ENCODE measurements around the gene MRI1.
"Not testable (repeated sequence)": the region's sequence is repeated elsewhere in the genome, so short reads cannot be mapped to it uniquely, and the experiment has no call there.

MRI1 gene

DNA sequence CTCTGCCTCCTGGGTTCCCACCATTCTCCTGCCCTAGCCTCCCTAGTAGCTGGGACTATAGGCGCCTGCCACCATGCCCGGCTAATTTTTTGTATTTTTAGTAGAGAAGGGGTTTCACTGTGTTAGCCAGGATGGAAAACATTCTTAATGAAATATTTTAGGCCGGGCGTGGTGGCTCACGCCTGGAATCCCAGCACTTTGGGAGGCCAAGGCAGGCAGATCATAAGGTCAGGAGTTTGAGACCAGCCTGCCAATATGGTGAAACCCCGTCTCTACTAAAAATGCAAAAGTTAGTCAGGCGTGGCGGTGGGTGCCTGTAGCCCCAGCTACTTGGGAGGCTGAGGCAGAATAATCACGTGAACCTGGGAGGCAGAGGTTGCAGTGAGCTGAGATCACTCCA lies 29.0 kb downstream of the MRI1 start:
- not testable (repeated sequence) for DNase-seq (ENCODE audit: extremely low read depth in 1 of 2, low read depth in 1 of 2)

DNA sequence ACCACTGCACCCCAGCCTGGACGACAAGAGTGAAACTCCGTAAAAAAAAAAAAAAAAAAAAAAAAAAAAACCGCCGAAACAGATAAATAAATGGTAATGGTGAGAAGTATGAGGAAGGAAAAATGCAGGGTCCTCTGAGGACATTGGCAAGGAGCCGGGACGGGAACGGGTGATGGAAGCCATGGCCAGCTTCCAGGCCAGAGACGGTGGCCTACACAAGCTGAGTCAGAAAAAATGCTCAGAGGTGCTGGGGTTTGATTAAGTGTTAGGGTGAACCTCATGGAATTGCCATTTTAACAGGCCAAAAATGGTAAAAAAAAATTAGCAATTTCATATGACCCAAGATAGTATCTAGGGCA lies 30.1 kb downstream of the MRI1 start:
- no peak for DNase-seq (ENCODE audit: extremely low read depth in 1 of 2, low read depth in 1 of 2)

DNA sequence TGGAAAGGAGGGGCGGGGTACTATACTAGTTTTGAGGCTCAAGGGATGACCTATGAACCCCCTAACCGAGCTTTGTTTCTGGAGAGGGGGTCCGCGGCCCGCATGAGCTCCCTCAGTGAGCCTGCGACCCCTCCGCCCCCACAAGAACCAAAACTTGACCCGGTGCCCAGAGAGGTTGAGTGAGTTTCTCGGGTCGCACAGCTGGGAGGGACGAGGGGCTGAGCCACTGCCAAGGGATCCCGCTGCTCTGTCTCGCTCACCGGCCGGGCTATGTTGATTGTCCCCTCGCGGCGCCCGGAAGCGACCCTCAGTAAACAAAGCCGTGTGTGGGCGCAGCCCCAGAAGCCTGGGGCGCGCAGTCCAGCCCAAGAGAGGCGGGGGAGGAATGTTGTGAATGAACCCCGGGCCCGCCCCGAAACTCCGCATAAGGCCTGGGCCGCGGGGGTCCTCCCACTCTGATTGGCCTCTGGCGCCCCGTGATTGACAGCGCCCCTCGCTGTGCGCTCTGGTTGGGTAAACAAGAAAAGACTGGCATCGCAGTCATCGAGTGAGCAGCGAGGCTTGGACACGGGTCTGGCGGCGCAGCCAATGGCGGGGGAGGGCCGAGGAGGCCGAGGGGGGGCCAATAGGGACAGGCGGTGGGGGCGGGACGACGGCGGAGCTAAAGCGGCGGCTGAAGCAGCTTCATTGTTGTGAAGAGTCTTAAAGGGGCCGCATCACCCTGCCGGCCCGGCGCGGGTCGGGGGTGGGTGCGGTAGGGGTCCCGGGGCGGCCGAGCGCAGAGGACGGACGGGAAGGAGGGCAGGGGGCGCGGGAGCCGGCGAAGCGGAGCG lies 30.7 kb downstream of the MRI1 start, which contains the start of gene ZSWIM4:
Gene ZSWIM4, plus strand, starts transcription at position 687 of the 833 bp plus-strand sequence. CDS start 206 bp downstream, outside the sequence.
- DNase-seq (ENCODE audit: extremely low read depth in 1 of 2, low read depth in 1 of 2), result peak; percentile 92 to 97

DNA sequence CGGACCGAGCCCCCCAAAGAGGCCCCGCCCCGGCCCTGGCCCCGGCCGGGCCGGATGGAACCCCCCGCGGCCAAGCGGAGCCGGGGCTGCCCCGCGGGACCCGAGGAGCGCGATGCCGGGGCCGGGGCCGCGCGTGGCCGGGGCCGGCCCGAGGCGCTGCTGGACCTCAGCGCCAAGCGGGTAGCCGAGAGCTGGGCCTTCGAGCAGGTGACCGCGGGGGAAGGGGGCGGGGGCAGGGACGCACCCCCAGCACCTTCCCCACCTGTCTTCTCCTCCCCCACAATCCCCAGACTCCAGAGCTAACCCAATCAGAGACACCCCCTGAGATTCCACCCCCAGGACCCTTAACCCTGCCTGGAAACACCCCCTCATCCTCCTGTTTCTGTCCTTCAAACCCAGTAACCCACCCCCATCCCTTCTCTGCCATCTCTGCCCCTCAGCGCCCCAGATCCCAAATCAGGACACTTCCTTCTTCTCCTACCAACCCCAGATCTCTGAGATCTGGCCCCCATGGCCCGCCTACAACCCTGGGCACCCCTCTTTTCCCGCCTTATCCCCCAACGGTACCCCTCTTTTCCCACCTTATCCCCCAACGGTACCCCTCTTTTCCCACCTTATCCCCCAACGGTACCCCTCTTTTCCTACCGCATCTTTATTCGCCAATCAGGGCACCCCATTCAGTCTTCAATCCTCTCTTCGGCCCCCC lies 31.4 kb downstream of the MRI1 start:
- DNase-seq (ENCODE audit: extremely low read depth in 1 of 2, low read depth in 1 of 2), result no peak

DNA sequence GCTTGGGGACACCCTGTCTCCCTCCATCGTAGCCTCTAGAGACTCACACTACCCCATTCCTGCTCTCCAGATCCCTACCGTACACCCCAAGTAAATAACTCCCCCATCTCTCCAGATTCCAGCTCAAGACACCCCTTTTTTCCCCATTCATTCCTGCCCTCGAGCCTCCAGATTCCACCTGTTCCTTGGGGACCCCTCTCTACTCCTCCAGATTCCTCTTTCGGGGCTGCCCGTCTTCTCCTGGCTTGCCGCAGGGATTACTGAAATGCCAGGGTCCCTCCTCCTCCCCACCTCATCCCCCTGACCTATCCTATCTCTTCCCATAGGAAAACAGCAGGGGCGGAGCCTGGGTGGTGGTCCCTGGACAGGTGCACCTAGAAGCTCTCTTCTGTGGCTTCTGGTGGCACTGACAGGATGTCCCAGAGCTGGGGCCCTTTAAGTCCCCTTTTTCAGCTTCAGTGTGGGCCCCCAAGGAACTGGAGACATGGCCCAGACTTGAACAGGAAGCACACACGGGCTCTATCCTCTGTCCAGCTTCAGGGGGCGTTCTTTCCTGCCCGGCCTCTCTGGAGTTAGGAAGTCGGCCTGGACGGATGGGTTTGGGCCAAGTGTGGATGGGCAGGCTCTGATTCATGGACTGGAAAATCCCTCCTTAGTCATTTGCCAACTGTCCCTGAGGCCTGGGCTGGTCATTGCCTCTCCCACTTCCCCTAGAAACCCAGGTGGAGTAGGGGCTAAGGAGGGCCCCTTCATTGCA lies 32.2 kb downstream of the MRI1 start:
- DNase-seq (ENCODE audit: extremely low read depth in 1 of 2, low read depth in 1 of 2), result no peak

DNA sequence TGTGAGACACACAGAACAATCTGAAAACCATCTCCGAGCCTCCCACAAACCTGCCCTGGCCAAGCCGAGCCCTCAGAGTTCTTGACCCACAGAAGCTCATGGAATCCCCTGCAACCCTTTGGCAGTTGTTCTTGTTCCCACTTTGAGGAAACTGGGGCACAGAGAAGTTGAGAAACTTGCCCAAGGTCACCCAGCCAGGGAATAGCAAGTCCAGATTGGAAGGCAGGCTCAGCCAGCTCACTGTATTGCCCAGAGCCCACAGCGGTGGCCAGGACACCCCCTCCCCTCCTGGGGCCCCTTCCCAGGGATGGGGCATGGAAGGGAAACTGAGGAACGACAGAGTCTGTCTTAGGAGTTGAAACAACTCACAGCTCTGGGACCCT lies 32.7 kb downstream of the MRI1 start:
- DNase-seq (ENCODE audit: extremely low read depth in 1 of 2, low read depth in 1 of 2), result no peak

DNA sequence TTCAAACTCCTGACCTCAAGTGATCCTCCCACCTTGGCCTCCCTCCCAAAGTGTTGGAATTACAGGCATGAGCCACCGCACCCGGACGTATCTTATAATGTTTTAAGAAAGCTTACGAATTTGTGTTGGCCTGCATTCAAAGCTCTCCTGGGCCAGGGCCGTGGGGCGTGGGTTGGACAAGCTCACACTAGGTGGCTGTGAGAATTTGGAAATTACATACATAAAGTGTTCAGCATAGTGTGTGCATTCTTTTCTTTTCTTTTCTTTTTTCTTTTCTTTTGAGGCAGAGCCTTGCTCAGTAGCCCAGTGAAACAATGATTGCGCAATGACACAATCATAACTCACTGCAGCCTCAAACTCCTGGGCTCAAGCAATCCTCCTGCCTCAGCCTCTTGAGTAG lies 33.5 kb downstream of the MRI1 start:
- no peak for DNase-seq (ENCODE audit: extremely low read depth in 1 of 2, low read depth in 1 of 2)

DNA sequence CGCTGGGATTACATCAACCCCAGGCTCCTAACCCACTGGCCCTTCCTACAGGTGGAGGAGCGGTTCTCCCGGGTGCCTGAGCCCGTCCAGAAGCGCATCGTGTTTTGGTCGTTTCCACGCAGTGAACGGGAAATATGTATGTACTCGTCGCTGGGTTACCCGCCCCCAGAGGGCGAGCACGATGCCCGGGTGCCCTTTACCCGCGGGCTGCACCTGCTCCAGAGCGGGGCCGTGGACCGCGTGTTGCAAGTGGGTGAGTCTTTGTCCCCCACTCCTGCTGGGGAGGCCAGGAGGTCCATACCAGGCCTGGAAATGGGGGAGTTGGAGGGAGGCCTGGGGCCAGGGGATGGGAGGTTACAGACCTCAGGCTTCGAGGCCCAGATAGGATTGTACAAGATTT lies 35.3 kb downstream of the MRI1 start:
- DNase-seq (ENCODE audit: extremely low read depth in 1 of 2, low read depth in 1 of 2), result no peak

DNA sequence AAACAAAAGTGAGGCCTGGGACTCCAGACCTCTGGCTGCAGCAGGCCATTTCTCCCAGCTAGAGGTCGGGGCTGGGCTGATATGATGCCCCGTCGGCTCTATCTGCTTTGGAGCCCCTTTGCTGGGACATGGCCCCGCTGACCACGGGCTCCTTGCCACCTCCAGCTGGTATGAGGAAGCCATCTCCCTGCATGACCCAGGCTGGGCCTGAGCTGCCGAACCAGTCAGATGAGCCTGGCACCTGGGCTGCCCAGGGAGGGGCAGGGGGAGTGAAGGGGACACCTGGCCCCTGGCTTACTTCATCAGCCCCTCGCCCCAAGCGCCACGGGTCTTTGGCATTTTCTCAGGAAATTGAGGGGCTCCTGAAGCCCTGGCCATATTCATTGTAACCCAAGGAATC lies 38.7 kb downstream of the MRI1 start:
- DNase-seq (ENCODE audit: extremely low read depth in 1 of 2, low read depth in 1 of 2), result no peak

DNA sequence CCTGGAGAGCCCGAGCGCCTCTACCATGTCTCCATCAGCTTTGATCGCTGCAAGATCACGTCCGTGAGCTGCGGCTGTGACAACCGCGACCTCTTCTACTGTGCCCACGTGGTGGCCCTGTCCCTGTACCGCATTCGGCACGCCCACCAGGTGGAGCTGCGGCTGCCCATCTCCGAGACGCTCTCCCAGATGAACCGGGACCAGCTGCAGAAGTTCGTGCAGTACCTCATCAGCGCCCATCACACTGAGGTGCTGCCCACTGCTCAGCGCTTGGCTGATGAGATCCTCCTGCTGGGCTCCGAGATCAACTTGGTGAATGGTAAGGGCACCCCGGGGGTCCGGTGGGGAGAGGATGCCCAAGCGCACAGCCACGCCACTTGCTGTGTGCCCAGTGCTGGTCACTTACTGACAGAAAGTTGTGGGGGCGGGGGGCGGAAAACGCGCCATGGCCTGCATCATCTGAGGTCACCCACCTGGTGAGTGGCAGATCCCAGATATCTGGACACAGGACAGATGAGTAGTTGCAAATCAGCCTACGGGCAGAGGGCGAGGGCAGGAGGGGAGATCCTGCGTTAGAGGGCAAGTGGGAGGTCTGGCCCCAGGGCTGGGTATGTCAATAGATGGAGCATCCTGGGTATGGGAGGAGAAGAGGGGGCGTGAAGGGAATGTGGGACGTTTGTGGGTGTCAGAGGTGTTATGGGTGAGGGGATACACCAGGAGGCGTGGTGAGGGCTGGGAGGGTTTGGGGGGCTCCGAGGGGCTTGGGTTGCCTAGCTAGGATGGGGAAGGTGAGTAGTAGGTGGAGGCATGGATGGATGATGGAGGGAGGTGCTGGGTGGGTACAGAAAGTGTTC lies 40.7 kb downstream of the MRI1 start:
- no peak for DNase-seq (ENCODE audit: extremely low read depth in 1 of 2, low read depth in 1 of 2)

DNA sequence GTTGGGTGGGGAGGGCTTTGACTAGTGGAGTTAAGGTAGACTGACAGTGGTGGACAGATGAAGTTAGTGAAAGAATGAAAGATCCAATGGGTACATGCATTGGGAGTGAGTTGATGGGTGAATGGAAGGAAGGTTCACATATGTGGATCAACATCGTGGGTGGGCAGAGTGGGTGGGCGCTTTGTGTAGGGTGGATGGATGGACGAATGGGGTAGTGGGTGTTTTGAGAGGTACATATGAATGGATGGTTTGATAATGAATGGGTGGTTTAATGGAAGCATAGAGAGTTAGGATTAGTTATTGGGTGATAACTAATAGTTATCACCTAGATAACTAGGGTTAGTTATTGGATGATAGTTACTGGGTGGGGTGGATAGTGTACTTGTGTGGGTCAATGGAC lies 42.4 kb downstream of the MRI1 start:
- DNase-seq (ENCODE audit: extremely low read depth in 1 of 2, low read depth in 1 of 2), result no peak

DNA sequence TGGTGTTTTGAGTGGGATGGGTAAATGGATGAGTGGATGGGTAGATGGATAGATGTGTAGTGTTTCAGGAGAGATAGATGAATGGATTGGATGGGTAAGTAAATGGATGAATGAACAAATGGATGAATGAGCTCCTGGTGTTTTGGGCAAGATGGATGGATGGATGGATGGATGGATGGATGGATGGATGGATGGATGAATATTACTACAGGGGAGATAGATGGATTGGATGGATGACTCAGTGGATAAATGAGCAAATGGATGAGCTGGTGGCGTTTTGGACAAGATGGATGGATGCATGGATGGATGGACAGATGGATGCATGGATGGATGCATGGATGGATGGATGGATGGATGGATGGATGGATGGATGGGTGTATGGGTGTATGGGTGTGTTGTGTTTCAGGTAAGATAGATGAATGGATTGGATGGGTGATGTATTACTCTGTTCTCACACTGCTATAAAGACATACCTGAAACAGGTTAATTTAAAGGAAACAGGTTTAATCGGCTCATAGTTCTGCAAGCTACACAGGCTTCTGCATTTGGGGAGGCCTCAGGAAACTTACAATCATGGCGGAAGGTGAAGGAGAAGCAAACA lies 43.2 kb downstream of the MRI1 start:
- DNase-seq (ENCODE audit: extremely low read depth in 1 of 2, low read depth in 1 of 2), result no peak

DNA sequence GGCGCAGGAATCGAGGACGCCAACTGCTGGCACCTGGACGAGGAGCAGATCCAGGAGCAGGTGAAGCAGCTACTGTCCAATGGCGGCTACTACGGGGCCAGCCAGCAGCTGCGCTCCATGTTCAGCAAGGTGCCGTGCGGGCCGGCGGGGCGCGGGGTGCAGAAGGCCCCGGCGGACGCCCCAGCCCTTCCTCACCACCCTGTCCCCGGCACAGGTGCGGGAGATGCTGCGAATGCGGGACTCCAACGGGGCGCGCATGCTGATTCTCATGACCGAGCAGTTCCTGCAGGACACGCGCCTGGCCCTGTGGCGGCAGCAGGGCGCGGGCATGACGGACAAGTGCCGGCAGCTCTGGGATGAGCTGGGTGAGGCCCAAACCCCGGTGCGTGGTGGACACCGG lies 44.5 kb downstream of the MRI1 start:
- no peak for DNase-seq (ENCODE audit: extremely low read depth in 1 of 2, low read depth in 1 of 2)

DNA sequence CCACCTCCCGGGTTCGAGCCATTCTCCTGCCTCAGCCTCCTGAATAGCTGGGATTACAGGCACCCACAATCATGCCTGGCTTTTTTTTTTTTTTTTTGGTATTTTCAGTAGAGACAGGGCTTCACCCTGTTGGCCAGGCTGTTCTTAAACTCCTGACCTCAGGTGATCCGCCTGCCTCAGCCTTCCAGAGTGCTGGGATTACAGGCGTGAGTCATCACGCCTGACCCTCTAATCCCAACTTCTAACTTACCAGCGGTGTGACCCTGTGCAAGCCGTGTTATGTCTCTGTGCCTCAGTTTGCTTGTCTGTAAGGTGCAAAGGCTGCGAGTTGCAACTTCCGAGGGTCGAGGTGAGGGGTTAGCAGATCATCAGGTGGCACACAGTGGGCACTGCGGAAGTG lies 48.2 kb downstream of the MRI1 start:
- DNase-seq (ENCODE audit: extremely low read depth in 1 of 2, low read depth in 1 of 2), result no peak

DNA sequence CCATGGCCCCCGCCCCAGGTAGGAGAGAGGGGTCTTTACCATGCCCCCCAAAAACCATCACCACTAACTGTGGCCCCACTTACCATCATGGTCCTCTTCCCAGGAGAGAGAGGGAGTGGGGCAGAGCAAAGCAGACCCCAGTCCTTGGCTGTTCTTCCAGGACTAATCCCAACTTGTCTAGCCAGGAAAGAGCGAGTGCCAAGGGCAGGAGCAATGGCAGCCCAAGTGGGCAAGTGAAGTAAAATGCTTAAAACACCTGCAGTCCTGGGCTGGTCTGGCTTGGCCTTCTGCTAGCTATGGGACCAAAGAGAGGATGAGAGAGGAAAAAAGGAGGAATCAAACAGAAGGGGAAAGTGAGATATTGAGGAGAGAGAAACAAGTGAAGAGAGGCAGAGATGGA lies 48.8 kb downstream of the MRI1 start:
- DNase-seq (ENCODE audit: extremely low read depth in 1 of 2, low read depth in 1 of 2), result no peak

DNA sequence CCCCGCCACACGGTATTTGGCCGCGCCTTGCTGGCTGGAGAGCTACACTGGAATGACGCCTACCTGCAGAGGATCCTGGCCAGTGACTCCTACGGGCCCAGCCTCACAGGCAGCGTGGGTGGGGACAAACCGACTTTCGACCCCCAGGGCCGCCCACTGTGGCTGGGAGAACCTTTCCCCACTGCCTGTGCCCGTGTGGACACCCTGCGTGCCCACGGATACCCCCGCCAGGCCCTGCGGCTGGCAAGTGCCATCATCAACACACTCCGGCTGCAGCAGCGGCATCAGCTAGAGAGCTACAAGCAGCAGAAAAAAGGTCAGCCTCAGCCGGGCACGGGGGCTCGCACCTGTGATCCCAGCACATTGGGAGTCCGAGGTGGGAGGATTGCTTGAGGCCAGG lies 50.2 kb downstream of the MRI1 start:
- DNase-seq (ENCODE audit: extremely low read depth in 1 of 2, low read depth in 1 of 2), result no peak

DNA sequence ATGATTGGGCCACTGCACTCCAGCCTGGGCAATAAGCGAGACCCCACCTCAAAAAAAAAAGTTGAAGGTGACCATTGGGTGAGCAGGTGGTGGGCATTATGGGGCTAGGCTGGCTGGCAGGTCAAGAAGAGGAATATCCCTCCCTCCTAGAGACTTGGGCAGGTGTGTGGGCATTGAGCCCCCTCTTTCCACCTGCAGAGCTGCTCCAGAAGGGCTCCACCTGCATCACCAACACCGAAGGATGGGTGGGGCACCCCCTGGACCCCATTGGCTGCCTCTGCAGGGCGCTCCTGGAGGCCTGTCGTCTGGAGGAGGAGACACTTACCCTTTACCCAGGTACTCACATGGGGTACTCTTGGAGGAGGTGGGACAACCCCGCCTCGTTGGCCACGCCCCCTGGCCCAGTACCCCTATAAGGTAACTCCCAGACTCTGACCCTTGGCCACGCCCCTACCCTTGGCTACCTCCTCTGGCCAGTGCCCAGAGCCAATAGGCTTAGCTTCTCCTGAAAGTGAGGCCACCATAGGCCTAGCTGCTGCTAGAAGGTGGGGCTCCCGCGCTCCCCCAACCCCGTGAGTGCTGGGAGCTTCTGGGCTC lies 52.8 kb downstream of the MRI1 start:
- DNase-seq (ENCODE audit: extremely low read depth in 1 of 2, low read depth in 1 of 2), result no peak

DNA sequence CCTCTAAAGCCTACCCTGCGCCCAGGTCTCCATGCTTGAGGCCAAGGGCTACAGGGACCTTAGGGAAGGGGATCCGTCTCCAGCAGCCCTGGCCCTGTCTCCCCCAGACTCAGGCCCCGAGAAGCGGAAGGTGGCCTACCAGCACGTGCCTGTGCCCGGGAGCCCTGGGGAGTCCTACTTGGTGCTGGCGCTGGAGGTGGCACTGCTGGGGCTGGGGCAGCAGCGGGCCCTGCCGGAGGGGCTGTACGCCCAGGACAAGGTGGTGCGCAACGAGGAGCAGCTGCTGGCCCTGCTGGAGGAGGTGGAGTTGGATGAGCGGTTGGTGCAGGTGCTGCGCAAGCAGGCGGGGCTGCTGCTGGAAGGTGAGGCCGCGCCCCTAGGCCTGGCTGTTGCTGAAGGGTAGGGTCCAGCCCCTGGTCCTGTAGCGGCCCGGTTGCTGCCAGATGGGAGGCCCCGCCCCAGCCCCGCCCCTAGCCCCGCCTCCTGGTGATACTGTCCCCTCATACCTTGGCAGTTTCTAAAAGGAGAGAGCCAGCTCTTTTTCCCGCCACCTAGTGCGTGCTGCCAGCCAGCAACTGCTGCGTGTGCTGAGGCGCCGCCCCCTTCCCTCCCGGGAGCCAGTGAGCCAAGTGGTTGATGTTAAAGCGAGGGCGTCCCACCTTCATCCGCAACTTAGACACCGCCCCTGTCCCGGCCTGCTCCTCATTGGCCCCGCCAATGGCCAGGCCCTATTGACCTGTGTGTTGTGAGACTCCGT lies 53.5 kb downstream of the MRI1 start:
- DNase-seq (ENCODE audit: extremely low read depth in 1 of 2, low read depth in 1 of 2), result no peak

DNA sequence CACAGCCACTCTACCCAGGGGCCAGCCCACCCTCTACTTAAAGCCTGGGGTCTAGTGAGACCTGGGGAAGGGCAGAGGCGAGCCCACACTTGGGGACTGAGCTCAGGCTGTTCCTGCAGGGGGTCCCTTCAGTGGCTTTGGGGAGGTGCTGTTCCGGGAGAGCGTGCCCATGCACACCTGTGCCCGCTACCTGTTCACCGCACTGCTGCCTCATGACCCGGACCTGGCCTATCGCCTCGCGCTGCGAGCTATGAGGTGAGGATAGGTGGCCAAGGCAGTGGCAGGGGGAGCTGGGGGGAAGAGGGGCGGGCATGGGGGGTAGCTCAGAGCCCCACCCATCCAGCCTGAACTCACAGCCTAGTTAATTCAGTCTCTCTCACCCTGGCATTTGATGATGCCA lies 54.9 kb downstream of the MRI1 start:
- no peak for DNase-seq (ENCODE audit: extremely low read depth in 1 of 2, low read depth in 1 of 2)

Measured in stimulated activated CD8-positive, alpha-beta memory T cell treated with anti-CD3 and anti-CD28 coated beads, Interleukin-7, amount 100 ng/mL, for 48 hours (primary cell).